Forelimb muscle (tissue), 1 donor: ENCODE data around the gene CAPRIN2. TPM values are rescaled to one million over a fixed set of nuclear protein-coding genes. Genes with fewer than 3 reads are reported as not detected.
A peak's percentile ranks its signal among the peaks of the same experiment; 100 is the strongest.

Experiments used
- DNase-seq: peaks from one replicate; pipeline ENCODE4 v3.0.0-alpha.2; 2013; ENCODE audit warnings: low read depth
- polyA plus RNA-seq: library from polyadenylated mRNA; unstranded; fragments of 120-200 nt; gene quantifications from one replicate; pipeline ENCODE4 v1.2.1, GENCODE V29; 2013; ENCODE audit not compliant: insufficient read length

The CAPRIN2 gene
- polyA plus RNA-seq = 27.1 TPM

DNA sequence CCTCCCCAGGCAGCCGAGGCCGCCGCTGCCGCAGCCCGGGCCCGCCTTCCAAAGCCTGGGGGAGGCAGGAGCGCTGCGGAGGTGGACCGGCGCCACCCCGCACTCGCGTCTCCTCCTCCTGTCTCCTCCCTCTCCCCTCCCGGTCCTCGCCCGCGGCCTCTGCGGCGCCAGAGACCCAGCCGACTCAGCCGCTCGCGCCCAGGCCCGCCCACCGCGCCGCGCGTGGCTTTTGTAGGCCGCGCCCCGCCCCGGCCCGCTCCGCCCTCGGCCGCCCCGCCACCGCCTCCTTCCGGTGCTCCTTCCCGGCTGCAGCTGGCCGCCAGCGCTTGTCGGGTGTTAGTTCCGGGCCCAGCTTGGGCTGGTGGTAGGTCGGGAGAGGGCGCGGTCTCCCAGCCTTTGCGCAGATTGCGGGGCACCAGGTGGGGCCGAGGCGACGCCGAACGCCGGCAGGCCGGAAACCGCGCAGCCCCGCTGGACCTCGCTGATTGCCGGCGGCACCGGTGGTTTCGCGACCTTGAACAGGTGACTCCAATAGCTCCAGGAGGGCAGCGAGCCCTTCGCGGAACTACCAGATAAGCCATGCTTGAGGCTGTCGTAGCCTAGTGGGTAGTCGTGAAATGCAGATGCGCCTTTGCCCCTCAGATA, at the start of gene CAPRIN2:
Gene CAPRIN2, minus strand, starts transcription at position 202 of the 645 bp plus-strand sequence. CDS start 1,431 bp downstream, outside the sequence.
- DNase-seq = peak; percentile 80

- DNase-seq = no peak
These were observed 42.9 kb upstream of the CAPRIN2 start for GRCh38 chr12:30797689-30798088.

- no peak for DNase-seq
These were observed 42.2 kb upstream of the CAPRIN2 start for GRCh38 chr12:30796891-30797371.

DNA sequence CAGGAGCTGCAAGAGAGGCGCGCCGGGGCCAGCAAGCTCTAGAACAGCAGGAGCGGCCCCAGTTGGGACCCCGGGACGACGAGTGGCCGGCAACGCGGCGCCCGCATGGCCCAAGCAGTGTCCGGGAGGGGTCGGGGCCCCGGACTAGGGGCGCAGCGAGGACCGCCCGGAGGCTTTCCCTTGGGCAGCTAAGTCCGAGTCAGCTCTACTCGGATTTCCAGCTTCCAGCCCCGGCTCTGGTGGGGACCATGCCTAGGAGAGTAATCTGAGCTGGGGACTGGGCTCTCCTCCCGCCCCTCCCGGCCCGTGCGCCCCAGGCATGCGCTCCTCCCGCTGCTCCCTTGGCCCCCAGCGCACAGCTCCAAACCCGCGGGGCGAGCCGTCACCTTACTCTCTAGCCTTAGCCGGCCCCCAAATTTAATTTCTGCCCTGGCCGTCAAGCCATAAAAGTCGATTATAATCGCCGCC, 41.6 kb upstream of the CAPRIN2 start:
- no peak for DNase-seq

DNA sequence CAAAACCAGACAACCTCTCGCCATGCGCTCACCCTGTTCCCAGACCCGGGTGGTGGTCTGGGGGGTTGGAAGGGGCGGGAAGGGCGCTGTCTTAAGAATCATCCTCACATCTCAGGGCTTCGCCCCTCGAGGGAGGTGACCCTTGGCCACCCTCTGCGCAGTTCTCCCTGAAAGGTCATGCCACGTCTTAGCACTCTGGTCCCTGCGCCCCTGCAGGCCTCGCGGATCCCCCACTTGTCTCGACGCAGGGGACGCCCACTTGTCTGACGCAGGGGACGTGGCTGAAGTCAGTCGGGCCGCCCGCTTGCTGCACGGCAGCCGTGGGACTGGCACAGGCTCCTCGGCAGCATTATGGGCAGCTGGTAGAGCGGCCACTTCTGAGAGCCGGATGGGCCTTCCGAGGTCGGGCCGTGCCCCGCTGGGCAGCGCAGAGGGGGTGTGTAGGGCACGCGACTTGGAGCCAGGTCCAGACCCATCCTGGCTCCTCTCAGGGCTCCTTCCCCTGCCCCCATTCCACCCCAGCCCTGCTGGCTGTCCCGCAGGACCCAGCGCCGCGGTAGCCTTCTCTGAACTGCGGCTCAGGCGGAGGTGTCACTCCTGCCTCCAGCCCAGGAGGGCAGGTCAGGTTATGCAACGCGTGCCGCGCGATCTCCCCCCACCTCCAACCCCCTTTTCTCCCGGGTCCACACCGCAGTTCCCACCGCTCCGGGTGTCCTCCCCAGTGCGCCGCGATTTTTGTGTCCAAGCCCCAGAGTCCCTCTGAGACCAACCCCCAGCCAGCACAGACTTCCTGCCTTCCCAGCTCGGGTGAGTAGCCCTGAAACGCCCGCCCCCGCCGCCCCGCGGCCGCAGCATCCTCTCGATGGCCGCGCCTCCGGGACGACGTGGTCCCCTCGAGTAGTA, 40.9 kb upstream of the CAPRIN2 start:
- no peak for DNase-seq

GRCh38 chr12:30794591-30795409, 40.0 kb upstream of the CAPRIN2 start:
- DNase-seq = no peak

DNA sequence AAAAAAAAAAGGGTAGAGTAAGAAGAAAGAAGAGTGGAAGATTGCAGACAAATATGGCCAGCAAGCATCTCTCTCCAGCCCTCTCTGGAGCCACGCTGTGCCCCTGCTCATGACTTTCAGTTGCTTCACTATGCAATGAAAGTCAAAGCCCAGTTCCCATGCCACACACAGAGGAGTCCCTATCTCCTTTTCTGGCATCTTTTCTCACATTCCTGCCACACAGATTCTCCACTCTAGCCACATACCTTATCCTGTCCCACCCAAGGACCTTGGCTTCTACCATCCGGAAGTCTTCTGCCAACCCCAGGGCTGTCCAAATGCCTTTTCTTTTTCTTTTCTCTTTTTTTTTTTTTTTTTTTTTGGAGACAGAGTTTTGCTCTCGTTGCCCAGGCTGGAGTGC, 39.3 kb upstream of the CAPRIN2 start:
- no peak for DNase-seq

GRCh38 chr12:30792648-30793499, 38.1 kb upstream of the CAPRIN2 start:
- no peak for DNase-seq

- no peak for DNase-seq
These were observed 37.3 kb upstream of the CAPRIN2 start for GRCh38 chr12:30792085-30792484.

- no peak for DNase-seq
These were observed 34.0 kb upstream of the CAPRIN2 start for GRCh38 chr12:30788754-30789153.

DNA sequence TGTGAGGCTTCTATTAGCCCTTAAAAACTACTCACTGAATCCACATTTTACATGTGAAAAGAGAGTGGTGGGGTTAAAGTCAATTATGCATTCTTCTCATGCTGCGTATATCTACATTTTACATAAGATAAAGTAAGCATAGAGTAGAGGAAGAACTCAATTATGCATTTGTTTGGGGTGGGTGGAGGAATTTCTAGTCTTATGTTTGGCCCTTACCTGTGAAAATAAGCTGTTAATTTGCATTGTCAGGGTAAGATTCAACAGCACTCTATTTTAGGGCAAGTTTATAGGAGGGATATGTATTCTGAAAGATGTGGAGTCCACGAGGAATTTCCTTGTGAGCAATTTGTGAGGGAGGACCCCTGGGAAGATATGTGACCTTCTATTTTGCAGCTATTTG, 30.9 kb upstream of the CAPRIN2 start:
- no peak for DNase-seq

GRCh38 chr12:30784508-30784907, 29.8 kb upstream of the CAPRIN2 start:
- DNase-seq = no peak

- no peak for DNase-seq
These were observed 29.2 kb upstream of the CAPRIN2 start for GRCh38 chr12:30783946-30784345.

DNA sequence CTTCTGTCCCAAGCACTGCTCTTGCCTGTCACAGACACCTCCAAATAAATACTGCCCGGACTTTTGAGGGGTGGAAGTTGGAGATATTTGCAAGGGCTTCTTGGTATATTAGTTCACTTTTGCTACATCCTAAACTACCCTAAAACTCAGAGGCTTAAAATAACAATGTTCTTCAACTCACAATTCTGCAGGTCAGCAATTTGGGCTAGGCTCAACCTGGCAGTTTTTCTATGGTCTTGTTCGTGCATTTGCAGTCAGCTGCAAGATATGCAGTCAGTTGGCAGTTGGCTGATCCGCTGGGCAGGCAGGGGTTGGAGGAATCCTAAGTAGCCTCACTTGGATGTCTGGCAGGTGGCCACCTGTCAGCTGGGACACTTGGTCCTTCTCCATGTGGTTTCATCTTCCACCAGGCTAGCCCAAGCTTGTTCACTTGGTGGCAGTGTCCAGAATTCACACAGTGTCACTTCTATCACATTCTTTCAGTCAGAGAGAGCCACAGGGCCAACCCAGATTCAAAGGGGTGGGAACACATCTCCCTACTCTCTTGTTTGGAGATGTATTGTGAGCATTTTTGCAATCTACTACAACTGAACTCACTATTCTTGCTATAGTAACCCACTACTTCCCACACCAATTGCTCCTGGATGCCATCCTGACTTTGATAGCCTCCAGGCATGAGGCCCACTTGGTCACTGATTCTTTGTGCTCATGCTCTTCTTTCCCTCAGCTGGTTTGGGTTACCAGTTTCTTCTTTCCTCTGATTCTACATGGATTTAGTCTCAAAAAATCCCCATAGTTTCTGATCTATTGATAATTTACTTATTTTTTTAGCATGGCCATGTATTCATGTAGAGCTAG, 27.8 kb upstream of the CAPRIN2 start:
- no peak for DNase-seq

DNA sequence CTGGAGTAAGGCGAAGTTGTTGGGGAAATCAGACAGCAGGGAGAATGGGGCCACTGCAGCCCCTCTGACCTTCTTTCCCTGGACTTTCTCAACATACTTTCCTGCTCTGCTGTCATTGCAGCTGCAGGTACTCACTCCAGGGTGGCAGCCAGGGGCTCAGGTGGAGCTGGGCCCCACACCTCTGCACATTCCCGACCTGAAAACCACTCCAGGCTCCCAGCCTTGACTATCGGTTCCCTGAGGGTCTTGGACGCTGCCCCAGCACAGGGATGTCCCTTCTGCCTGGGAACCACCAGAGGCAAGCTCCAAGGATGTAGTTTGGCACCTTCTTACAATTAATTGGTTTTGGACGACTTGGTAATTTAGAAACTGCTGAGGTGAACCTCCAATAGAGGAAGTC, 24.8 kb upstream of the CAPRIN2 start:
- no peak for DNase-seq

GRCh38 chr12:30779178-30779577, 24.4 kb upstream of the CAPRIN2 start:
- no peak for DNase-seq

DNA sequence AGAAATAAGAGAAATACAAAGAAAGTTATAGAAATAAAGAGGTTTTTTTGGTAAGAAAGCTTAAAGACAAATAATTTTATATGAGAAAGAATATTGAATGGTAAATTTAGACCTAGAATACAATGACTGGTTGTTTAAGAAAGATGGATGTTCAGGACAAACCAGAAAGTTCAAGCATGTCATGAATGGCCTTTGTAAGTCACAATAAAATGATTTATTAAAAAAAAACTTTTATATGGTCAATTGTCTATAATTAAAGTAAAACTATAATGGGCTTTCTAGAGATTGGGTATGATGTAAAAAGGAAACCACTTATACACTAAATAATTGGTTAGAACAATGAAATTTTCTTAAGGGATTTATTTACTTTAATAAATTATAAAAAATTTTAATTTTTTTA, 19.8 kb upstream of the CAPRIN2 start:
- DNase-seq = no peak

DNA sequence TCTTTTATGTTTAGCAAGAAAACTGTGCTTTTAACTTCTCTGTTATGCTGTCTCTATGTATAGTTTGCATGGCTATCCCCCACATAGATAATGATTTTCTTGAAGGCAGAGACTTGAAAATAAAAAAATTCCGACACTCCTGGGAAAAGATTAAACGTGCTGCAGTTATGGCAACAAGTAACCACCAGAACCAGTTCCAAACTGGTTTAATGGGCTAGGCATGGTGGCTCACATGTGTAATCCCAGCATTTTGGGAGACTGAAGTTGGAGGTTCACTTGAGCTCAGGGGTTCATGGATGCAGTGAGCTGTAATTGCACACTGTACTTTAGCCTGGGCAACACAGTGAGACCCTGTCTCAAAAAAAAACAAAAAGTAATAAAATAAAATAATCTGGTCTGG, 15.1 kb upstream of the CAPRIN2 start:
- DNase-seq = no peak

DNA sequence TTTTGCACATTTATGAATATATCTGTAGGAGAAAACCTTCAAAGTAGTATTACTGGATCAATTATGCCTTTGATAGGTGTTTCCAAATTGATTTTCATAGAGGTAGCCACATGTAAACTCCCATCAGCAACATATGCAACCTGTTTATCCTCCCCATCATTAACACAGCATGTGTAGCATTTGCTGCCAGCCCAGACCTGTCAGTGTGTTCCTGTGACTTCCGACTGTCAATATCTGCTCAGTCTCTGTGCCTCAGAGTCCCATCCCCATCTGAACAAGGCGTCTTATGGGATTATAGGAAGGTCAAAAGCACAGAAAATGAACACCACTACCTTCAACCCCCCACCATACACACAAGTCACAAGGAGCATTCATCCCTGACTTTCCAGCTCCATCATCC, 9.5 kb upstream of the CAPRIN2 start:
- DNase-seq = no peak

- no peak for DNase-seq
These were observed 8.3 kb upstream of the CAPRIN2 start for GRCh38 chr12:30763053-30763452.
